ENCODE data around the gene APOB. TPM values are rescaled to one million over a fixed set of nuclear protein-coding genes. Genes with fewer than 3 reads are reported as not detected.
A peak's percentile ranks its signal among the peaks of the same experiment; 100 is the strongest.

APOB gene
- total and polyA plus RNA-seq, 2 of the 13 experiments (the other 11 are each of a cell fraction or from before 2014, with no cell fraction given), result 1,569 to 2,515 TPM

- TF ChIP-seq, protein P1, sequence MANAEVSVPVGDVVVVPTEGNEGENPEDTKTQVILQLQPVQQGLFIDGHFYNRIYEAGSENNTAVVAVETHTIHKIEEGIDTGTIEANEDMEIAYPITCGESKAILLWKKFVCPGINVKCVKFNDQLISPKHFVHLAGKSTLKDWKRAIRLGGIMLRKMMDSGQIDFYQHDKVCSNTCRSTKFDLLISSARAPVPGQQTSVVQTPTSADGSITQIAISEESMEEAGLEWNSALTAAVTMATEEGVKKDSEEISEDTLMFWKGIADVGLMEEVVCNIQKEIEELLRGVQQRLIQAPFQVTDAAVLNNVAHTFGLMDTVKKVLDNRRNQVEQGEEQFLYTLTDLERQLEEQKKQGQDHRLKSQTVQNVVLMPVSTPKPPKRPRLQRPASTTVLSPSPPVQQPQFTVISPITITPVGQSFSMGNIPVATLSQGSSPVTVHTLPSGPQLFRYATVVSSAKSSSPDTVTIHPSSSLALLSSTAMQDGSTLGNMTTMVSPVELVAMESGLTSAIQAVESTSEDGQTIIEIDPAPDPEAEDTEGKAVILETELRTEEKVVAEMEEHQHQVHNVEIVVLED (CRISPR knock-in tag; IDR thresholded peaks at IDR 0.05; ENCODE audit: borderline replicate concordance), result no peak
- TF ChIP-seq MTF2 (CRISPR knock-in tag; IDR thresholded peaks at IDR 0.05; ENCODE audit: borderline replicate concordance), result no peak
- TF ChIP-seq MTA1 (CRISPR knock-in tag; IDR thresholded peaks at IDR 0.05; ENCODE audit: borderline replicate concordance), result no peak
- TF ChIP-seq ZNF350 (CRISPR knock-in tag; IDR thresholded peaks at IDR 0.05; ENCODE audit: borderline replicate concordance, low read depth), result no peak
- 0 out of 2 replicates have a peak, but pooled peaks have one; percentile 27 for TF ChIP-seq SIN3B (IDR thresholded peaks at IDR 0.05; ENCODE audit: low read length)
- TF ChIP-seq IKZF5 (CRISPR knock-in tag; IDR thresholded peaks at IDR 0.05), result 0 out of 2 replicates have a peak, but pooled peaks have one; percentile 3
- no peak for TF ChIP-seq FOXA3 (CRISPR knock-in tag; IDR thresholded peaks at IDR 0.05)
- TF ChIP-seq MED1 (CRISPR knock-in tag; IDR thresholded peaks at IDR 0.05), result peak; percentile 29; the same call in 1 of the 2 replicates
- TF ChIP-seq ZC3H13 (CRISPR knock-in tag; IDR thresholded peaks at IDR 0.05), result peak; percentile 98
- TF ChIP-seq ZNF276 (CRISPR knock-in tag; IDR thresholded peaks at IDR 0.05; ENCODE audit: low read depth), result peak; percentile 62; the same call in 1 of the 2 replicates
- 0 out of 2 replicates have a peak, but pooled peaks have one; percentile 34 for TF ChIP-seq FIP1L1 (IDR thresholded peaks at IDR 0.05; ENCODE audit: borderline replicate concordance, insufficient read depth, low read depth, low read length)
- TF ChIP-seq CCDC6 (CRISPR knock-in tag; IDR thresholded peaks at IDR 0.05), result no peak
- no peak for TF ChIP-seq IRF1 (CRISPR knock-in tag; IDR thresholded peaks at IDR 0.05; ENCODE audit: low read depth)
- TF ChIP-seq KLF11 (CRISPR knock-in tag; IDR thresholded peaks at IDR 0.05), result no peak
- no peak for TF ChIP-seq ZNF619 (CRISPR knock-in tag; IDR thresholded peaks at IDR 0.05)
- 0 out of 2 replicates have a peak, but pooled peaks have one; percentile 82 for TF ChIP-seq ZNF20 (CRISPR knock-in tag; IDR thresholded peaks at IDR 0.05)
- no peak for TF ChIP-seq EP300 (IDR thresholded peaks at IDR 0.05; ENCODE audit: low read depth in 2 of 2, low read length in 2 of 2)
- TF ChIP-seq EP300 (CRISPR knock-in tag; IDR thresholded peaks at IDR 0.05; ENCODE audit: borderline replicate concordance), result no peak
- TF ChIP-seq KLF12 (CRISPR knock-in tag; IDR thresholded peaks at IDR 0.05; ENCODE audit: borderline replicate concordance), result no peak
- TF ChIP-seq MAF1 (CRISPR knock-in tag; IDR thresholded peaks at IDR 0.05; ENCODE audit: borderline replicate concordance), result no peak
- TF ChIP-seq GLI4 (CRISPR knock-in tag; IDR thresholded peaks at IDR 0.05; ENCODE audit: borderline replicate concordance), result no peak
- no peak for TF ChIP-seq ZNF260 (CRISPR knock-in tag; IDR thresholded peaks at IDR 0.05; ENCODE audit: borderline replicate concordance, low read depth)
- TF ChIP-seq, protein P2, sequence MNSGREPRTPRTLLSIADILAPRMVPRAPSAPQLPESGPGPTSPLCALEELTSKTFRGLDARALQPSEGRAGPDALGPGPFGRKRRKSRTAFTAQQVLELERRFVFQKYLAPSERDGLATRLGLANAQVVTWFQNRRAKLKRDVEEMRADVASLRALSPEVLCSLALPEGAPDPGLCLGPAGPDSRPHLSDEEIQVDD (CRISPR knock-in tag; IDR thresholded peaks at IDR 0.05; ENCODE audit: borderline replicate concordance), result no peak
- 0 out of 2 replicates have a peak, but pooled peaks have one; percentile 15 for TF ChIP-seq NFKBIZ (CRISPR knock-in tag; IDR thresholded peaks at IDR 0.05)
Observed at GRCh38 chr2:21008014-21008789, 35.7 kb downstream of the APOB start (continued).

Data from HepG2 (cell line).